GM12878 (cell line): ENCODE results near the gene NPAS3. TPM values are rescaled to one million over a fixed set of nuclear protein-coding genes. Genes with fewer than 3 reads are reported as not detected.

Experiments
- ATAC-seq: fragments of 200-7000 bp; cut with Tn5 transposase; 3 replicates; pipeline ENCODE4 v1.9.1; 2020; ENCODE audit warnings: mild to moderate bottlenecking, moderate library complexity
- BruUV-seq: library from RNA; stranded (reverse); fragments of 400-500 nt; replicated peaks from 2 replicates; lab custom pipeline; 2021; lab: Mats Ljungman, UMichigan
- CTCF ChIA-PET: fragments of 300-600 bp; sonication (Branson Sonifier 250); formaldehyde crosslinking; extraction: SDS; loops from one replicate; lab custom pipeline; 2021; ENCODE audit warnings: inconsistent platforms; lab: Yijun Ruan, JAX
- POLR2A ChIA-PET: fragments of 350-600 bp; formaldehyde crosslinking; extraction: SDS; loops from one replicate; lab custom pipeline; 2021; ENCODE audit warnings: inconsistent platforms; lab: Charles Lee
- RAD21 ChIA-PET: fragments of 300-600 bp; sonication (Branson Sonifier 250); formaldehyde crosslinking; loops from one replicate; lab custom pipeline; 2023; ENCODE audit warnings: antibody characterized with exemption; ENCODE audit not compliant: unreplicated experiment; lab: Charles Lee
- SMC1A ChIA-PET: fragments of 300-600 bp; sonication (Branson Sonifier 250); formaldehyde crosslinking; loops from one replicate; lab custom pipeline; 2023; ENCODE audit not compliant: unreplicated experiment, uncharacterized antibody; lab: Charles Lee
- DNase-seq: peaks from one replicate; pipeline ENCODE4 v3.0.0-alpha.2; 2011; ENCODE audit warnings: low read depth, low spot score
- FAIRE-seq: peaks from 3 replicates; lab custom pipeline; 2011; peaks lifted over from hg19 to GRCh38; lab: Jason Lieb, UNC
- H2AFZ ChIP-seq: 2 replicates; pipeline ENCODE4 v1.6.0; 2011; ENCODE audit warnings: low read depth, low read length, control low read depth; ENCODE audit not compliant: control insufficient read depth
- H3K27ac ChIP-seq: 2 replicates; pipeline ENCODE4 v1.5.1; 2011; ENCODE audit warnings: control low read depth; ENCODE audit not compliant: control insufficient read depth, insufficient read depth
- H3K27me3 ChIP-seq, 2 experiments: replicated peaks in 1 of 2; 2 replicates each; pipeline versions ENCODE4 v1.6.0 to v1.6.1; 2011; ENCODE audit warnings: low read length in 1 of 2; ENCODE audit not compliant: control insufficient read depth in 2 of 2, insufficient read depth in 2 of 2
- H3K36me3 ChIP-seq, 2 experiments: 2 replicates each; pipeline ENCODE4 v1.5.1; 2011; ENCODE audit warnings: low read length in 1 of 2; ENCODE audit not compliant: control insufficient read depth in 2 of 2, insufficient read depth in 2 of 2
- H3K4me1 ChIP-seq: 2 replicates; pipeline ENCODE4 v1.6.1; 2011; ENCODE audit warnings: mild to moderate bottlenecking, low read length, moderate library complexity, mixed read lengths; ENCODE audit not compliant: control insufficient read depth, insufficient read depth
- H3K4me2 ChIP-seq: 2 replicates; pipeline ENCODE4 v1.6.0; 2011; ENCODE audit warnings: control low read depth; ENCODE audit not compliant: control insufficient read depth, insufficient read depth
- H3K4me3 ChIP-seq: fragments of 200-600 bp; sonication (generic); 2 replicates; pipeline ENCODE4 v1.5.1; 2016
- H3K79me2 ChIP-seq: 2 replicates; pipeline ENCODE4 v1.6.0; 2011; ENCODE audit warnings: low read length; ENCODE audit not compliant: control insufficient read depth, insufficient read depth
- H3K9ac ChIP-seq: 2 replicates; pipeline ENCODE4 v1.8.0; 2011; ENCODE audit warnings: low read length, control low read depth, mixed read lengths; ENCODE audit not compliant: control insufficient read depth, insufficient read depth
- H3K9me3 ChIP-seq: replicated peaks from 3 replicates; pipeline ENCODE4 v1.5.1; 2011; ENCODE audit warnings: mild to moderate bottlenecking, low read length; ENCODE audit not compliant: control insufficient read depth, insufficient read depth
- H4K20me1 ChIP-seq: 2 replicates; pipeline ENCODE4 v1.6.0; 2011; ENCODE audit not compliant: control insufficient read depth, insufficient read depth
- BMI1 ChIP-seq: fragments of 450-650 bp; IDR thresholded peaks from 2 replicates; pipeline ENCODE4 v1.6.1; 2016; ENCODE audit warnings: mild to moderate bottlenecking, moderate library complexity, borderline replicate concordance
- CEBPZ ChIP-seq: fragments of 150-350 bp; IDR thresholded peaks from 2 replicates; pipeline ENCODE4 v1.6.1; 2016; ENCODE audit warnings: low read depth, low read length
- CREM ChIP-seq: IDR thresholded peaks from 2 replicates; pipeline ENCODE4 v1.6.1; 2014; ENCODE audit warnings: antibody characterized with exemption, low read depth
- ELK1 ChIP-seq: IDR thresholded peaks from 2 replicates; pipeline ENCODE4 v1.6.1; 2012; ENCODE audit warnings: low read depth, low read length, improper control_type of control experiment
- IRF5 ChIP-seq: fragments of 450-650 bp; IDR thresholded peaks from 2 replicates; pipeline ENCODE4 v1.6.1; 2017; ENCODE audit warnings: borderline replicate concordance
- POLR2AphosphoS5 ChIP-seq: IDR thresholded peaks from 2 replicates; pipeline ENCODE4 v1.6.1; 2011; ENCODE audit warnings: mild to moderate bottlenecking, low read length, inconsistent platforms
- RELA ChIP-seq: fragments of 450-650 bp; IDR thresholded peaks from 2 replicates; pipeline ENCODE4 v1.8.0; 2014; ENCODE audit warnings: borderline replicate concordance; ENCODE audit not compliant: partially characterized antibody
- SUPT20H ChIP-seq: IDR thresholded peaks from 2 replicates; pipeline ENCODE4 v1.6.1; 2011; ENCODE audit warnings: low read depth, mild to moderate bottlenecking, low read length, moderate library complexity, borderline replicate concordance; ENCODE audit not compliant: control insufficient read depth
- TBL1XR1 ChIP-seq: IDR thresholded peaks from 2 replicates; pipeline ENCODE4 v1.6.1; 2012; ENCODE audit warnings: low read depth, low read length, improper control_type of control experiment
- WGBS: methylation state at CpG from one replicate; pipeline ENCODE4 v1.1.6; 2016; ENCODE audit warnings: low lambda C conversion rate; ENCODE audit not compliant: insufficient replicate concordance, insufficient coverage; ENCODE audit errors: missing lambda C conversion rate; 5-methylcytosine and 5-hydroxymethylcytosine counted together
- in situ Hi-C: fragments of 300-500 bp; cut with MboI; formaldehyde crosslinking; loops from 9 replicates; pipeline ENCODE4 v1.14.3; 2018; ENCODE audit warnings: mixed read lengths
- intact Hi-C: fragments of 100-400 bp; cut with micrococcal nuclease; formaldehyde crosslinking; loops from one replicate; pipeline ENCODE4 v1.14.2; 2022; ENCODE audit not compliant: unreplicated experiment
- polyA plus RNA-seq, 11 experiments: library from polyadenylated mRNA; depleted of rRNA in 4 of 11; unstranded in 6 of 11; stranded (reverse) in 5 of 11; fragments of >200 nt; fragmentation: Nextera tagmentation in 4 of 11; fragmentation: Illumina TruSeq in 1 of 11; extraction: Ambion mirVana in 4 of 11; extraction: Trizol in 1 of 11; gene quantifications; 1 replicate in 1 of 11; 2 replicates in 10 of 11; pipeline versions ENCODE4 v1.2.1 to v1.2.3, GENCODE V29; 2011 to 2016; ENCODE audit warnings: inconsistent platforms in 2 of 11, missing spikeins in 2 of 11, low read depth in 1 of 11
- total RNA-seq, 4 experiments: library from RNA; depleted of rRNA in 3 of 4; stranded (reverse); fragments of >200 nt in 3 of 4; fragmentation: Illumina TruSeq in 1 of 4; extraction: Trizol in 1 of 4; gene quantifications; 2 replicates each; pipeline versions ENCODE4 v1.2.1 to v1.2.3, GENCODE V29; 2013 to 2021
- TF ChIP-seq, protein P1 (sequence below): fragments of 450-650 bp; formaldehyde crosslinking; IDR thresholded peaks from 2 replicates; pipeline ENCODE4 v1.5.0; 2022; ENCODE audit warnings: mild to moderate bottlenecking, missing genetic modification characterization

NPAS3 gene
- total and polyA plus RNA-seq, 10 of the 15 experiments (the other 5 are each of a cell fraction or from before 2014, with no cell fraction given): under 0.01 to 2.7 (median 0.03) TPM; not detected in 6

- TF ChIP-seq, protein P1, sequence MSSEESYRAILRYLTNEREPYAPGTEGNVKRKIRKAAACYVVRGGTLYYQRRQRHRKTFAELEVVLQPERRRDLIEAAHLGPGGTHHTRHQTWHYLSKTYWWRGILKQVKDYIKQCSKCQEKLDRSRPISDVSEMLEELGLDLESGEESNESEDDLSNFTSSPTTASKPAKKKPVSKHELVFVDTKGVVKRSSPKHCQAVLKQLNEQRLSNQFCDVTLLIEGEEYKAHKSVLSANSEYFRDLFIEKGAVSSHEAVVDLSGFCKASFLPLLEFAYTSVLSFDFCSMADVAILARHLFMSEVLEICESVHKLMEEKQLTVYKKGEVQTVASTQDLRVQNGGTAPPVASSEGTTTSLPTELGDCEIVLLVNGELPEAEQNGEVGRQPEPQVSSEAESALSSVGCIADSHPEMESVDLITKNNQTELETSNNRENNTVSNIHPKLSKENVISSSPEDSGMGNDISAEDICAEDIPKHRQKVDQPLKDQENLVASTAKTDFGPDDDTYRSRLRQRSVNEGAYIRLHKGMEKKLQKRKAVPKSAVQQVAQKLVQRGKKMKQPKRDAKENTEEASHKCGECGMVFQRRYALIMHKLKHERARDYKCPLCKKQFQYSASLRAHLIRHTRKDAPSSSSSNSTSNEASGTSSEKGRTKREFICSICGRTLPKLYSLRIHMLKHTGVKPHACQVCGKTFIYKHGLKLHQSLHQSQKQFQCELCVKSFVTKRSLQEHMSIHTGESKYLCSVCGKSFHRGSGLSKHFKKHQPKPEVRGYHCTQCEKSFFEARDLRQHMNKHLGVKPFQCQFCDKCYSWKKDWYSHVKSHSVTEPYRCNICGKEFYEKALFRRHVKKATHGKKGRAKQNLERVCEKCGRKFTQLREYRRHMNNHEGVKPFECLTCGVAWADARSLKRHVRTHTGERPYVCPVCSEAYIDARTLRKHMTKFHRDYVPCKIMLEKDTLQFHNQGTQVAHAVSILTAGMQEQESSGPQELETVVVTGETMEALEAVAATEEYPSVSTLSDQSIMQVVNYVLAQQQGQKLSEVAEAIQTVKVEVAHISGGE (CRISPR knock-in tag): no peak
- TF ChIP-seq POLR2AphosphoS5: no peak
Observed at GRCh38 chr14:32980178-32980901, 41.7 kb downstream of the NPAS3 start (continued).

GRCh38 chr14:32980902-32981501 is 42.3 kb downstream of the NPAS3 start:
- intact Hi-C loops: no loop called here
- H3K4me1 ChIP-seq: no peaks in the 10 kb centered on the region
- H3K4me3 ChIP-seq: no peak overlapping the region
- H3K36me3 ChIP-seq: no peaks in the 10 kb centered on the region
- H3K27me3 ChIP-seq: no peaks in the 10 kb centered on the region
- SMC1A ChIA-PET: no interaction called here
- ATAC-seq (no peak), FAIRE-seq (no peak), DNase-seq (no peak)
- no TSS peak for BruUV-seq
- in situ Hi-C loops: no loop called here
- no peaks in the 10 kb centered on the region for H4K20me1 ChIP-seq
- no peaks in the 10 kb centered on the region for H3K79me2 ChIP-seq
- POLR2A ChIA-PET: no interaction called here
- WGBS: 26% methylated on average over 3 of the region's 3 CpGs
- no peak overlapping the region for H3K4me2 ChIP-seq
- H3K9ac ChIP-seq: no peak overlapping the region
- no peak overlapping the region for H3K27ac ChIP-seq
- CTCF ChIA-PET: no interaction called here
- RAD21 ChIA-PET: no interaction called here
- no peak overlapping the region for H2AFZ ChIP-seq
- H3K9me3 ChIP-seq: no peaks in the 10 kb centered on the region
- TF ChIP-seq IRF5: no peak
- TF ChIP-seq BMI1: no peak
- TF ChIP-seq ELK1: no peak
- no peak for TF ChIP-seq CEBPZ
- no peak for TF ChIP-seq SUPT20H
- TF ChIP-seq RELA: no peak
- no peak for TF ChIP-seq TBL1XR1
- TF ChIP-seq CREM: no peak
